PC-3 (cell line): ENCODE data around the gene NBPF3. TPM values are rescaled to one million over a fixed set of nuclear protein-coding genes. Genes with fewer than 3 reads are reported as not detected.

Experiments used
- ATAC-seq: fragments of 200-7000 bp; cut with Tn5 transposase; 2 replicates; pipeline ENCODE4 v1.9.1; 2020; ENCODE audit warnings: mild to moderate bottlenecking, moderate library complexity
- BruUV-seq: library from RNA; stranded (reverse); fragments of 400-500 nt; replicated peaks from 2 replicates; lab custom pipeline; 2021; lab: Mats Ljungman, UMichigan
- CTCF ChIA-PET: fragments of 300-600 bp; sonication (Branson Sonifier 250); formaldehyde crosslinking; loops from one replicate; lab custom pipeline; 2022; ENCODE audit warnings: antibody characterized with exemption; lab: Charles Lee
- POLR2A ChIA-PET: fragments of 300-600 bp; sonication (Branson Sonifier 250); formaldehyde crosslinking; loops from one replicate; lab custom pipeline; 2022; ENCODE audit warnings: antibody characterized with exemption; ENCODE audit not compliant: unreplicated experiment; lab: Charles Lee
- DNase-seq: peaks from one replicate; pipeline ENCODE4 v3.0.0-alpha.2; 2015
- H2AFZ ChIP-seq: fragments of 300-600 bp; sonication (generic); 2 replicates; pipeline ENCODE4 v1.6.0; 2016; ENCODE audit warnings: antibody characterized with exemption, low read length
- H3F3A ChIP-seq: fragments of 300-600 bp; sonication (generic); one replicate; pipeline ENCODE4 v1.6.0; 2017; ENCODE audit warnings: antibody characterized with exemption, low read length, control low read depth, mild to moderate bottlenecking; ENCODE audit not compliant: unreplicated experiment
- H3K27ac ChIP-seq: fragments of 300-600 bp; sonication (generic); 2 replicates; pipeline ENCODE4 v1.5.1; 2016; ENCODE audit warnings: mild to moderate bottlenecking, low read length
- H3K27me3 ChIP-seq: fragments of 300-600 bp; sonication (generic); 2 replicates; pipeline ENCODE4 v1.6.1; 2016; ENCODE audit warnings: low read length, mixed read lengths
- H3K36me3 ChIP-seq: fragments of 300-600 bp; sonication (generic); 2 replicates; pipeline ENCODE4 v1.6.1; 2016; ENCODE audit warnings: low read depth, mixed run types, low read length, mixed read lengths
- H3K4me1 ChIP-seq: fragments of 300-600 bp; sonication (generic); 2 replicates; pipeline ENCODE4 v1.5.1; 2016; ENCODE audit warnings: low read length; ENCODE audit not compliant: insufficient read depth
- H3K4me2 ChIP-seq: fragments of 300-600 bp; sonication (generic); 2 replicates; pipeline ENCODE4 v1.6.0; 2016; ENCODE audit warnings: low read length
- H3K4me3 ChIP-seq: fragments of 300-600 bp; sonication (generic); 2 replicates; pipeline ENCODE4 v1.5.1; 2016; ENCODE audit warnings: mild to moderate bottlenecking, low read length, mixed read lengths
- H3K79me2 ChIP-seq: fragments of 300-600 bp; sonication (generic); 2 replicates; pipeline ENCODE4 v1.6.1; 2017; ENCODE audit warnings: low read length, mixed read lengths
- H3K9ac ChIP-seq: fragments of 300-600 bp; sonication (generic); 2 replicates; pipeline ENCODE4 v1.6.0; 2016; ENCODE audit warnings: mild to moderate bottlenecking, low read length
- H3K9me2 ChIP-seq: fragments of 300-600 bp; sonication (generic); replicated peaks from 2 replicates; pipeline ENCODE4 v1.6.1; 2016; ENCODE audit warnings: mixed run types, low read length, mixed read lengths
- H3K9me3 ChIP-seq: fragments of 300-600 bp; sonication (generic); 2 replicates; pipeline ENCODE4 v1.6.1; 2016; ENCODE audit warnings: low read length, mixed read lengths
- H4K20me1 ChIP-seq: fragments of 300-600 bp; sonication (generic); 2 replicates; pipeline ENCODE4 v1.6.1; 2016; ENCODE audit warnings: low read length, mixed read lengths
- CTCF ChIP-seq: fragments of 300-600 bp; sonication (generic); conservative IDR thresholded peaks from 2 replicates; pipeline ENCODE4 v1.5.1; 2017; ENCODE audit warnings: antibody characterized with exemption, low read depth, mild to moderate bottlenecking, low read length
- EZH2 ChIP-seq: fragments of 300-600 bp; sonication (generic); IDR thresholded peaks from one replicate; pipeline ENCODE4 v1.6.1; 2017; ENCODE audit warnings: antibody characterized with exemption, mild to moderate bottlenecking, low read length; ENCODE audit not compliant: unreplicated experiment
- EZH2phosphoT487 ChIP-seq: fragments of 300-600 bp; sonication (generic); IDR thresholded peaks from 2 replicates; pipeline ENCODE4 v1.6.1; 2018; ENCODE audit warnings: mild to moderate bottlenecking, antibody characterized with exemption, low read length, borderline replicate concordance
- intact Hi-C: fragments of 100-400 bp; cut with micrococcal nuclease; formaldehyde crosslinking; loops from 2 replicates; pipeline ENCODE4 v1.9.0; 2023
- total RNA-seq: library from RNA; depleted of rRNA; stranded (reverse); fragments of >200 nt; gene quantifications from 2 replicates; pipeline ENCODE4 v1.2.3, GENCODE V29; 2014

NBPF3 gene
- total RNA-seq, 1 experiment from 2014 or later: 26.0 TPM

GRCh38 chr1:21526441-21526840, 86.5 kb downstream of the NBPF3 start:
- POLR2A ChIA-PET: no interaction called here

GRCh38 chr1:21530368-21531016, 90.6 kb downstream of the NBPF3 start:
- ChIA-PET CTCF (interaction anchor here (0.6 kb wide), 1 partner anchor 17 kb away, joined by 3 read pairs; no protein-coding TSS in a partner anchor), POLR2A (no interaction called here)
- TF ChIP-seq EZH2: no peak
- TF ChIP-seq EZH2phosphoT487: no peak
- TF ChIP-seq CTCF: no peak
- no peaks in the 10 kb centered on the region for H3K9me2 ChIP-seq
- H3K4me3 ChIP-seq: no peak overlapping the region
- H3K4me1 ChIP-seq: no peaks in the 10 kb centered on the region
- no peak overlapping the region for H3K4me2 ChIP-seq
- no peak overlapping the region for H2AFZ ChIP-seq
- no peaks in the 10 kb centered on the region for H3K36me3 ChIP-seq
- intact Hi-C loops: no loop called here
- H3K79me2 ChIP-seq: no peaks in the 10 kb centered on the region
- H3K9ac ChIP-seq: no peak overlapping the region
- no peak overlapping the region for H3K27ac ChIP-seq
- no TSS peak for BruUV-seq
- H4K20me1 ChIP-seq: no peaks in the 10 kb centered on the region
- no peak for DNase-seq
- no peaks in the 10 kb centered on the region for H3K9me3 ChIP-seq
- H3F3A ChIP-seq: no peaks in the 10 kb centered on the region
- H3K27me3 ChIP-seq: peaks cover 20% of the 10 kb centered on the region
- ATAC-seq: no peak

More at GRCh38 chr1:21526441-21526840, 86.5 kb downstream of the NBPF3 start:
- Histone ChIP-seq H3F3A (no peaks in the 10 kb centered on the region), H3K9me3 (no peaks in the 10 kb centered on the region), H4K20me1 (no peaks in the 10 kb centered on the region), H3K36me3 (no peaks in the 10 kb centered on the region), H3K4me1 (no peaks in the 10 kb centered on the region), H3K27me3 (peaks cover 19% of the 10 kb centered on the region), H3K4me3 (no peak overlapping the region), H3K27ac (no peak overlapping the region), H3K9ac (no peak overlapping the region), H2AFZ (no peak overlapping the region), H3K79me2 (no peaks in the 10 kb centered on the region), H3K9me2 (no peaks in the 10 kb centered on the region), H3K4me2 (no peak overlapping the region)
- BruUV-seq: no TSS peak
- CTCF ChIA-PET: no interaction called here
- TF ChIP-seq EZH2phosphoT487 (no peak), CTCF (no peak), EZH2 (no peak)
- DNase-seq (no peak), ATAC-seq (no peak)
- intact Hi-C loops: no loop called here

GRCh38 chr1:21531241-21531640, 91.3 kb downstream of the NBPF3 start:
- no TSS peak for BruUV-seq
- Histone ChIP-seq H3F3A (no peaks in the 10 kb centered on the region), H3K9ac (no peak overlapping the region), H3K9me3 (no peaks in the 10 kb centered on the region), H3K27me3 (peaks cover 20% of the 10 kb centered on the region), H3K9me2 (no peaks in the 10 kb centered on the region), H3K27ac (no peak overlapping the region), H2AFZ (no peak overlapping the region), H4K20me1 (no peaks in the 10 kb centered on the region), H3K4me1 (no peaks in the 10 kb centered on the region), H3K79me2 (no peaks in the 10 kb centered on the region), H3K4me3 (no peak overlapping the region), H3K4me2 (no peak overlapping the region), H3K36me3 (no peaks in the 10 kb centered on the region)
- ATAC-seq (no peak), DNase-seq (no peak)
- ChIA-PET CTCF (no interaction called here), POLR2A (no interaction called here)
- intact Hi-C loops: no loop called here
- no peak for TF ChIP-seq EZH2
- no peak for TF ChIP-seq EZH2phosphoT487
- no peak for TF ChIP-seq CTCF
